Measurements from ENCODE around the gene SPEG.

SPEG gene

GRCh38 chr2:219465659-219466561 is 31.3 kb downstream of the SPEG start:
- no peak overlapping the region for H3K4me3 ChIP-seq (ENCODE audit: low read depth, low read length)
- in situ Hi-C loops (cut with HindIII; ENCODE audit: low sequenced_read_pairs), result no loop called here
- no peak for TF ChIP-seq CTCF (IDR thresholded peaks at IDR 0.05; ENCODE audit: low read depth, low read length, missing control alignments)
- DNase-seq (ENCODE audit: low read depth), result no peak

- in situ Hi-C loops (cut with HindIII; ENCODE audit: low sequenced_read_pairs), result no loop called here
- no peak for TF ChIP-seq CTCF (IDR thresholded peaks at IDR 0.05; ENCODE audit: low read depth, low read length, missing control alignments)
- no peak for DNase-seq (ENCODE audit: low read depth)
- no peak overlapping the region for H3K4me3 ChIP-seq (ENCODE audit: low read depth, low read length)
Observed at GRCh38 chr2:219466816-219467735, 32.4 kb downstream of the SPEG start.

DNA sequence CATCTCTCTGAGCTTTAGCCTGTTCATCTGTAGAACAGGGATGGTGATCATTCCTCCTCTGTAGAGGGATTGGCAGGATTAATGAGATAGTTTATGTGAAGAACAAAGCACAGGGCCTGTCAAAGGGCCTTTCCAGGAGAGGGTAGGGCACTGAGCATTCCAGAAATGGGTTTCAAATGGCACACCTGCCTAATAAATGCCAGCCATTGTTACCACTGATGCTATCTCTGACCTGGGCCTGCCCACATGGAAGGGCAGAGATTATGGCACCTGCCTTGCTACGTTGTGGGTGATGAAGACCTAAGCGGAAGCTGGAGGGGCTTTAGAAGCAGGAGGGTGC is 33.1 kb downstream of the SPEG start:
- in situ Hi-C loops (cut with HindIII; ENCODE audit: low sequenced_read_pairs), result no loop called here
- DNase-seq (ENCODE audit: low read depth), result no peak
- TF ChIP-seq CTCF (IDR thresholded peaks at IDR 0.05; ENCODE audit: low read depth, low read length, missing control alignments), result no peak
- no peak overlapping the region for H3K4me3 ChIP-seq (ENCODE audit: low read depth, low read length)

GRCh38 chr2:219468410-219469185 is 34.0 kb downstream of the SPEG start:
- no peak for DNase-seq (ENCODE audit: low read depth)
- no peak overlapping the region for H3K4me3 ChIP-seq (ENCODE audit: low read depth, low read length)
- in situ Hi-C loops (cut with HindIII; ENCODE audit: low sequenced_read_pairs), result no loop called here
- no peak for TF ChIP-seq CTCF (IDR thresholded peaks at IDR 0.05; ENCODE audit: low read depth, low read length, missing control alignments)

DNA sequence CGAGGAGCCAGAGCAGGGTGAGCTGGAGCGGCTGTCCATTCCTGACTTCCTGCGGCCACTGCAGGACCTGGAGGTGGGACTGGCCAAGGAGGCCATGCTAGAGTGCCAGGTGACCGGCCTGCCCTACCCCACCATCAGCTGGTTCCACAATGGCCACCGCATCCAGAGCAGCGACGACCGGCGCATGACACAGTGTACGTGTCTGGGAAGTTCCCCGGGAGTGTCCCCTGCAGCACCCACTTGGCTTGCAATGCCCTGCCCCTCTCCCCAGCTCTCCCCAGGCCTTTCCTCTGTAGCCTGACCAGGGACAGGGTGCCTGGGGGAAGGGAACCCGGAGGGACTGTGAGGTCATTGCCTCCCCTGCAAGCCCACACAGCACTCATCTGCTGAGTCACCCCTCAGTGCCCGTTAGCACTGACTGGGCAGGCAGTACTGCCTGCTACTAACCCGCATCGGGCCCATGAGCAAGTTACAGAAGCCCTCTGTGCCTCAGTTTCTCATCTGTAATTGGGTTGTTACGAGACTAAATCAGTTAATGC is 34.6 kb downstream of the SPEG start:
- H3K4me3 ChIP-seq (ENCODE audit: low read depth, low read length), result no peak overlapping the region
- in situ Hi-C loops (cut with HindIII; ENCODE audit: low sequenced_read_pairs), result no loop called here
- DNase-seq (ENCODE audit: low read depth), result no peak
- no peak for TF ChIP-seq CTCF (IDR thresholded peaks at IDR 0.05; ENCODE audit: low read depth, low read length, missing control alignments)

GRCh38 chr2:219470429-219470828 is 35.8 kb downstream of the SPEG start:
- no peak overlapping the region for H3K4me3 ChIP-seq (ENCODE audit: low read depth, low read length)
- TF ChIP-seq CTCF (IDR thresholded peaks at IDR 0.05; ENCODE audit: low read depth, low read length, missing control alignments), result no peak
- in situ Hi-C loops (cut with HindIII; ENCODE audit: low sequenced_read_pairs), result no loop called here
- no peak for DNase-seq (ENCODE audit: low read depth)

Data from astrocyte of the cerebellum (primary cell).